ENCODE measurements around the gene RSF1.
A peak's percentile ranks its signal among the peaks of the same experiment; 100 is the strongest.

RSF1 gene

GRCh38 chr11:77749232-77749631, 71.3 kb downstream of the RSF1 start:
- no peak for DNase-seq

- no peak for DNase-seq
Observed at GRCh38 chr11:77748266-77748665, 72.3 kb downstream of the RSF1 start.

GRCh38 chr11:77747381-77747969, 73.0 kb downstream of the RSF1 start:
- DNase-seq = no peak

GRCh38 chr11:77736473-77736872, 84.0 kb downstream of the RSF1 start:
- no peak for DNase-seq

GRCh38 chr11:77734890-77735289, 85.6 kb downstream of the RSF1 start:
- DNase-seq = no peak

- DNase-seq = no peak
Observed at GRCh38 chr11:77732143-77732542, 88.4 kb downstream of the RSF1 start.

GRCh38 chr11:77730789-77731188, 89.7 kb downstream of the RSF1 start:
- DNase-seq = no peak

- DNase-seq = no peak
Observed at GRCh38 chr11:77729063-77729462, 91.5 kb downstream of the RSF1 start.

GRCh38 chr11:77728203-77728786, 92.2 kb downstream of the RSF1 start:
- DNase-seq = no peak

- DNase-seq = no peak
Observed at GRCh38 chr11:77726524-77726923, 94.0 kb downstream of the RSF1 start.

GRCh38 chr11:77725433-77725832, 95.1 kb downstream of the RSF1 start:
- no peak for DNase-seq

- peak; percentile 28 for DNase-seq
Observed at GRCh38 chr11:77724636-77725035, 95.9 kb downstream of the RSF1 start.

GRCh38 chr11:77723024-77723423, 97.5 kb downstream of the RSF1 start:
- DNase-seq = no peak

GRCh38 chr11:77710358-77710757, 110.2 kb downstream of the RSF1 start:
- no peak for DNase-seq

- DNase-seq = no peak
Observed at GRCh38 chr11:77705876-77706579, 114.5 kb downstream of the RSF1 start.

- DNase-seq = no peak
Observed at GRCh38 chr11:77705195-77705875, 115.2 kb downstream of the RSF1 start.

GRCh38 chr11:77704029-77704428, 116.5 kb downstream of the RSF1 start:
- DNase-seq = no peak

- no peak for DNase-seq
Observed at GRCh38 chr11:77699425-77699824, 121.1 kb downstream of the RSF1 start.

GRCh38 chr11:77698896-77699295, 121.6 kb downstream of the RSF1 start:
- DNase-seq = no peak

GRCh38 chr11:77697865-77698264, 122.7 kb downstream of the RSF1 start:
- DNase-seq = no peak

GRCh38 chr11:77695417-77695816, 125.1 kb downstream of the RSF1 start:
- no peak for DNase-seq

- no peak for DNase-seq
Observed at GRCh38 chr11:77690649-77691048, 129.9 kb downstream of the RSF1 start.

- DNase-seq = peak; percentile 41
Observed at GRCh38 chr11:77687088-77687487, 133.4 kb downstream of the RSF1 start.

GRCh38 chr11:77677138-77677537, 143.4 kb downstream of the RSF1 start:
- DNase-seq = no peak
